Measurements from ENCODE around the gene USP16.

Gene USP16

DNA sequence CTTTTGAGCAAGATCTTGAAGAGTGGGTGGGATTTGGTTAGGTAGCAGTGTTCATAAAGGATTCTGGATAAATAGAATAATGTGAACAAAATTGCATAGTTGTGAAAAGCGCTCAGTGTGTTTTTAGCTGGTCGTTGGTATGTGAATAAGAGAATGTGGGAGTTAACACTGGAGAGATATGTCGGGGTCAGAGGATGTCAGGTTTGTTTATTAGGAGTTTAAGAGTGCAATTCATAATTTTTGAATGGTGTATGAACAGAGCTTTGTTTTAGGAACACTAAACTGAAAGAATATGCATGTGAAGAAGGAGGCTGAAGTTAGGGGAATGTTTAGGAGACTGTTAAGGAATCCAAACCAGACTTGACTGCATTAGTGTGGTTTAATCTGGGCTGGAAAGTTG lies 9.4 kb downstream of the USP16 start:
- Histone ChIP-seq H3K27ac (no peak overlapping the region), H3K36me3 (ENCODE audit: insufficient read depth) (peaks cover 4% of the 10 kb centered on the region; the same call in 1 of the 2 replicates)

GRCh38 chr21:29034678-29035077 lies 10.2 kb downstream of the USP16 start:
- Histone ChIP-seq H3K27ac (no peak overlapping the region), H3K4me1 (ENCODE audit: low read depth, poor library complexity, severe bottlenecking) (no peaks in the 10 kb centered on the region), H3K4me2 (no peak overlapping the region), H3K27me3 (ENCODE audit: insufficient read depth, low read depth) (no peaks in the 10 kb centered on the region), H2AFZ (ENCODE audit: low read depth) (no peak overlapping the region), H4K20me1 (ENCODE audit: insufficient read depth) (no peaks in the 10 kb centered on the region; the same call in 1 of the 2 replicates), H3K79me2 (ENCODE audit: insufficient read depth, low read depth) (no peaks in the 10 kb centered on the region), H3K36me3 (ENCODE audit: insufficient read depth) (peaks cover 4% of the 10 kb centered on the region; the same call in 1 of the 2 replicates), H3K9ac (no peak overlapping the region), H3K4me3 (IDR thresholded peaks at IDR 0.05; ENCODE audit: insufficient read depth, low read depth, low read length) (no peak overlapping the region)
- TF ChIP-seq, protein P1, sequence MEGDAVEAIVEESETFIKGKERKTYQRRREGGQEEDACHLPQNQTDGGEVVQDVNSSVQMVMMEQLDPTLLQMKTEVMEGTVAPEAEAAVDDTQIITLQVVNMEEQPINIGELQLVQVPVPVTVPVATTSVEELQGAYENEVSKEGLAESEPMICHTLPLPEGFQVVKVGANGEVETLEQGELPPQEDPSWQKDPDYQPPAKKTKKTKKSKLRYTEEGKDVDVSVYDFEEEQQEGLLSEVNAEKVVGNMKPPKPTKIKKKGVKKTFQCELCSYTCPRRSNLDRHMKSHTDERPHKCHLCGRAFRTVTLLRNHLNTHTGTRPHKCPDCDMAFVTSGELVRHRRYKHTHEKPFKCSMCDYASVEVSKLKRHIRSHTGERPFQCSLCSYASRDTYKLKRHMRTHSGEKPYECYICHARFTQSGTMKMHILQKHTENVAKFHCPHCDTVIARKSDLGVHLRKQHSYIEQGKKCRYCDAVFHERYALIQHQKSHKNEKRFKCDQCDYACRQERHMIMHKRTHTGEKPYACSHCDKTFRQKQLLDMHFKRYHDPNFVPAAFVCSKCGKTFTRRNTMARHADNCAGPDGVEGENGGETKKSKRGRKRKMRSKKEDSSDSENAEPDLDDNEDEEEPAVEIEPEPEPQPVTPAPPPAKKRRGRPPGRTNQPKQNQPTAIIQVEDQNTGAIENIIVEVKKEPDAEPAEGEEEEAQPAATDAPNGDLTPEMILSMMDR (conservative IDR thresholded peaks at IDR 0.05; ENCODE audit: low read depth, low read length), result no peak

More for the DNA sequence above, 9.4 kb downstream of the USP16 start:
- Histone ChIP-seq H3K4me3 (IDR thresholded peaks at IDR 0.05; ENCODE audit: insufficient read depth, low read depth, low read length) (no peak overlapping the region), H3K9ac (no peak overlapping the region), H3K4me1 (ENCODE audit: low read depth, poor library complexity, severe bottlenecking) (no peaks in the 10 kb centered on the region), H2AFZ (ENCODE audit: low read depth) (no peak overlapping the region), H3K4me2 (no peak overlapping the region), H3K27me3 (ENCODE audit: insufficient read depth, low read depth) (no peaks in the 10 kb centered on the region), H3K79me2 (ENCODE audit: insufficient read depth, low read depth) (peaks cover 1% of the 10 kb centered on the region; the same call in 1 of the 2 replicates), H4K20me1 (ENCODE audit: insufficient read depth) (no peaks in the 10 kb centered on the region; the same call in 1 of the 2 replicates)
- TF ChIP-seq, protein P1 (conservative IDR thresholded peaks at IDR 0.05; ENCODE audit: low read depth, low read length), result no peak

- Histone ChIP-seq H3K27ac (no peak overlapping the region), H3K4me1 (ENCODE audit: low read depth, poor library complexity, severe bottlenecking) (no peaks in the 10 kb centered on the region), H3K79me2 (ENCODE audit: insufficient read depth, low read depth) (no peaks in the 10 kb centered on the region), H3K4me2 (no peak overlapping the region), H3K9ac (no peak overlapping the region), H3K4me3 (IDR thresholded peaks at IDR 0.05; ENCODE audit: insufficient read depth, low read depth, low read length) (no peak overlapping the region), H2AFZ (ENCODE audit: low read depth) (no peak overlapping the region), H4K20me1 (ENCODE audit: insufficient read depth) (peaks cover 3% of the 10 kb centered on the region; the same call in 1 of the 2 replicates), H3K27me3 (ENCODE audit: insufficient read depth, low read depth) (no peaks in the 10 kb centered on the region), H3K36me3 (ENCODE audit: insufficient read depth) (peaks cover 9% of the 10 kb centered on the region; the same call in 1 of the 2 replicates)
- TF ChIP-seq, protein P1 (conservative IDR thresholded peaks at IDR 0.05; ENCODE audit: low read depth, low read length), result no peak
These were observed 27.8 kb downstream of the USP16 start for GRCh38 chr21:29052224-29052623.

- Histone ChIP-seq H3K27ac (no peak overlapping the region), H3K4me3 (IDR thresholded peaks at IDR 0.05; ENCODE audit: insufficient read depth, low read depth, low read length) (no peak overlapping the region), H3K27me3 (ENCODE audit: insufficient read depth, low read depth) (no peaks in the 10 kb centered on the region), H3K79me2 (ENCODE audit: insufficient read depth, low read depth) (no peaks in the 10 kb centered on the region), H3K36me3 (ENCODE audit: insufficient read depth) (peaks cover 12% of the 10 kb centered on the region; the same call in 1 of the 2 replicates), H2AFZ (ENCODE audit: low read depth) (no peak overlapping the region), H3K4me1 (ENCODE audit: low read depth, poor library complexity, severe bottlenecking) (no peaks in the 10 kb centered on the region), H3K9ac (no peak overlapping the region), H4K20me1 (ENCODE audit: insufficient read depth) (peaks cover 3% of the 10 kb centered on the region; the same call in 1 of the 2 replicates), H3K4me2 (no peak overlapping the region)
- TF ChIP-seq, protein P1 (conservative IDR thresholded peaks at IDR 0.05; ENCODE audit: low read depth, low read length), result no peak
These were observed 28.6 kb downstream of the USP16 start for GRCh38 chr21:29053011-29053553.

All from KMS-11 (cell line).